ENCODE measurements around the gene PDZK1.
A peak's percentile ranks its signal among the peaks of the same experiment; 100 is the strongest.
"Not testable (repeated sequence)": the region's sequence is repeated elsewhere in the genome, so short reads cannot be mapped to it uniquely, and the experiment has no call there.

Gene PDZK1

DNA sequence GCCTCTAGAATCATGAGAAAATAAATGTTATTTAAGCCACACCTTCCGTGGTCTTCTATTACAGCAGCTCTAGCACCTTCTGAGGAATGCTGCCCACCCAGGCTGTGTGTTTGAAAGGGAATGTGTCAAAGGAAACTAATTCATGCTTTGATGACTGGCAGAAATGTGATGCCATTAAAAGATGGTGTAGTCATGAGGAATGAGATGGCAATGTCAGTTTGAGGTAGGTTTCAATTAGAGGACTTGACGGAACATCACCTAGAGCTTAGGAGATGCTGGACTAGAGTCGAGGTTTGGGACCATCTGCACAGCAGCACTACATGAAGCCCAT, 10.6 kb downstream of the PDZK1 start:
- H3K27ac Mint-ChIP-seq, result no peak overlapping the region
- no peaks in the 10 kb centered on the region for H3K9me3 Mint-ChIP-seq
- peaks cover 5% of the 10 kb centered on the region for H3K4me1 Mint-ChIP-seq
- no peaks in the 10 kb centered on the region for H3K36me3 Mint-ChIP-seq
- H3K4me3 Mint-ChIP-seq, result no peak overlapping the region
- DNase-seq, result no peak
- CTCF ChIA-PET, result no interaction called here
- H3K27me3 Mint-ChIP-seq, result peaks cover 43% of the 10 kb centered on the region

DNA sequence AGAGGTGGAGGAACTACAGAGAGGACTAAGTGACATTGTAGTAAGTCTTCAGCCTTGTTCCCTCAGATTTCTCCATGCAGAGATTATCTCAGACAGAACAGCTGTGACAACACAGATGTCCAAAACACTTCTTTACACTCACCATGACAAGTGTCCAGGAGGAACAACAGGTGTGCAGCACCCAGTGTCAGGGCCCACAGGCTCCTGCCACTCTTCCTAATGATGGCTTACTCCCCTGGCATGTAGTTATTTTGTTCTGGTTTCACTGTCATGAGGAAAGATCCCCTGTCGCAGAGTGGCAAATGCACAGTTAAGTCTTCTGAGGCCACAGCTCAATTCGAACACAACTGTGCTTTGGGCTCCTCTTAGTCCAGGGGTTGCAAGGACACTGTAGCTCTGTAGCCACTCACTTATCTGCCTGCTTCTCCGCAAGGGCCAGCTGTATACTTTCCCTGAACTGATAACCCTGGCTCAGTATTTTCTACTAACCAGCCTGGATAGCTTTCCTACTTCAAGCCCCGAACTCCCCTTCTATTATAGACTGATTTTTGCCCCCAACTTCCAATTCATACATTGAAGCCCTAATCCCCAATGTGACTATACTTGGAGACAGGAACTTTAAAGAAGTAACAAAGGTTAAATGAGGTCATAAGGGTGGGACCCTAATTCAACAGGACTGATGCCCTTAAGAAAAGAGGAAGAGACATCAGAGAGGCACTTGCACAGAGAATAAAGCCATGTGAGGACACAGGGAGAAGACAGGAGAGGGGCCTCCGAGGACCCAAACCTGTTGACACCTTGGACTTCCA, 11.1 kb downstream of the PDZK1 start:
- CTCF ChIA-PET, result no interaction called here
- no peak for DNase-seq
- Mint-ChIP-seq H3K4me3 (no peak overlapping the region), H3K9me3 (no peaks in the 10 kb centered on the region), H3K4me1 (peaks cover 11% of the 10 kb centered on the region), H3K36me3 (no peaks in the 10 kb centered on the region), H3K27ac (no peak overlapping the region), H3K27me3 (peaks cover 43% of the 10 kb centered on the region)

DNA sequence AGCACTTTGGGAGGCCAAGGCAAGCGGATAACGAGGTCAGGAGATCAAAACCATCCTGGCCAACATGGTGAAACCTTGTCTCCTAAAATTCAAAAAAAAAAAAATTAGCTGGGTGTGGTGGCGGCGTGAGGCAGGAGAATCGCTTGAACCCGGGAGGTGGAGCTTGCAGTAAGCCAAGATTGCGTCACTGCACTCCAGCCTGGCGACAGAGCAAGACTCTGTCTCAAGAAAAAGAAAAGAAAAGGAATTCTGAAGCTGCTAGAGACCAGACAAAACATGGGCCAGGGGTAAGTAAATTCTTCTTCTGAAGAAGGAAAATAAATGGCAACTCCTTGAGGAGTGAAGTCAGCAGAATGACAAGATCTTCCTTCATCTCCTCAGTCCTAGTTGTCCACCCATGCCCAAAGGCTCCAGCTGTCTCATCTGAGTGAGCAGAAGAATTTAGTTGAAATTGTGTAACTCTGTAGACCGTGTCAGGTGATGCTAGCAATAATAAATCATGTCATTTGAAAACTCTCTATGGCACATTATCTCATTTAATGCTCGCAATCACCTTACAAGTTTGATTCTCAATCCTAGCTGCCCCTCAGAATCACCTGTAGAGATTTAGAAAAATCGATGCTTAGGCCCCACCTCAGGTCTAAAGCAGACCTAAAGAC, 14.3 kb downstream of the PDZK1 start:
- Mint-ChIP-seq H3K36me3 (peaks cover 5% of the 10 kb centered on the region), H3K27me3 (peaks cover 21% of the 10 kb centered on the region), H3K4me3 (no peak overlapping the region), H3K27ac (no peak overlapping the region), H3K9me3 (no peaks in the 10 kb centered on the region), H3K4me1 (peaks cover 40% of the 10 kb centered on the region)
- no peak for DNase-seq
- CTCF ChIA-PET, result interaction anchor here (0.7 kb wide), 1 partner anchor 26 kb away, joined by 4 read pairs; the partner anchor contains the start of gene CD160

DNA sequence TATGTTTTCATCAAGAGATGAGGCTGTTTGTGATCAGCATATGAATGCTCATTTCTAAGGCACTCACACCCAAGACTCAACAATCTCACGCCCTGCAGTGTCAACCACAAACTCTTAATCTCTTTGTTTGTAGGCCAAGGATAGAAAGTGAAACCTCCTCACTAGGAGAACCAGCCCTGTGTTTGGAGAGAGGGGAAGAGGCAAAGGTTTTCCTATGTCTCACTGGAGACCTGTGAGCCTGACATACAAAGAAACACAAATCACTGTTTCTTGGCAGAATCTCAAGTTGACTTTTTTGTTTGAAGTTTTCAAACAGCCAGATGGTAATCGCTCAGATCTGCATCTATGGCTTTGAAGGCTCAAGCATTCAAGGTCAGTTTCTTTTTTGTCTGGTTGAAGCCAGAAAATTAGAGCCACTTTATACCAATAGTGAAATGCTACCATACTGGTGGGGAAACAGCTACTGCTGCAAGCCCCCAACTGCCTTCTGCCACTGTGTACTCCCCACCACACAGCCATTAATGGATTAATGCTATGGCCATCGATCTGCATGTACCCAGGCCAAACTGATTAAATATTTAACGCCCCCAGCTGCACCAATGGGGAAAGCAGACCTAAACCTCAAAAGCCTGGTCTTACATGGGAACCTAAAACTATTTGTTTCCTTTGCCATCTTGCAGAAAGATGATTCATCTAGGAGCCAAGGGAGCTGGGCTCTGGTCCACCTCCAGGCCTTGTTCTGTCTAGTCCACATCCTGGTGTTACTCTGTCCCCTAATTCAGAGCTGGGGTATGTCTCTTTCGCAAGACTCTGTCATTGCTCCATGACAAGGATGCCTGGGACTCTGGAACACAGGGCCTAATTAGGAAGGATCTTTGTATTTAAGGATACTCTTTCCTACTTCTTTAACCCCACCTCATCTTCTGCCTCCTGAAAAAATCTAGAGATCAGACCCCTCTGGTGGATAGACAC, 16.3 kb downstream of the PDZK1 start:
- Mint-ChIP-seq H3K27me3 (peaks cover 11% of the 10 kb centered on the region), H3K36me3 (peaks cover 8% of the 10 kb centered on the region), H3K4me3 (peak overlapping the region; percentile 55), H3K9me3 (no peaks in the 10 kb centered on the region), H3K27ac (peak overlapping the region; percentile 96), H3K4me1 (peaks cover 40% of the 10 kb centered on the region)
- CTCF ChIA-PET, result no interaction called here
- peak; percentile 75 for DNase-seq

DNA sequence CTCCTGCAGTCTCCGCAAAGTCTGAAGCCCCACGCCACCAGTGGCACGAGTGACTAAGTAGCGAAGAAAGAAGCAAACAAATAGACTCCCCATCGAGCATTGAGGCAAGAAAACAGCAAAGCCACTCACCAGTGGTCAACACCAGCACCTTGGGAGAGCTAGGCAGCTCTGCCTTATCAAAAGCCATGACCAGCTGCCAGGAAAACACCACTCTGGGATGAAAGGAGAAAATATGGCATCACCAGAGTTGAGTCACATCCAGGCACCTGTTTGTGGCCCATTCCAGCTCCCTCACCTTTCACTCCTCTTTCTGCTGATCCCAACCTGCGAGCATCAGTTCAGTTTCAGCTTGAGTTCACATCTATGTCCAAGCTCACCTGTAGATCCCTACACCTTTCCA, 17.2 kb downstream of the PDZK1 start:
- H3K36me3 Mint-ChIP-seq, result peaks cover 10% of the 10 kb centered on the region
- H3K4me1 Mint-ChIP-seq, result peaks cover 40% of the 10 kb centered on the region
- H3K27ac Mint-ChIP-seq, result peak overlapping the region; percentile 96
- H3K9me3 Mint-ChIP-seq, result no peaks in the 10 kb centered on the region
- DNase-seq, result no peak
- peaks cover 7% of the 10 kb centered on the region for H3K27me3 Mint-ChIP-seq
- peak overlapping the region; percentile 55 for H3K4me3 Mint-ChIP-seq
- CTCF ChIA-PET, result no interaction called here

DNA sequence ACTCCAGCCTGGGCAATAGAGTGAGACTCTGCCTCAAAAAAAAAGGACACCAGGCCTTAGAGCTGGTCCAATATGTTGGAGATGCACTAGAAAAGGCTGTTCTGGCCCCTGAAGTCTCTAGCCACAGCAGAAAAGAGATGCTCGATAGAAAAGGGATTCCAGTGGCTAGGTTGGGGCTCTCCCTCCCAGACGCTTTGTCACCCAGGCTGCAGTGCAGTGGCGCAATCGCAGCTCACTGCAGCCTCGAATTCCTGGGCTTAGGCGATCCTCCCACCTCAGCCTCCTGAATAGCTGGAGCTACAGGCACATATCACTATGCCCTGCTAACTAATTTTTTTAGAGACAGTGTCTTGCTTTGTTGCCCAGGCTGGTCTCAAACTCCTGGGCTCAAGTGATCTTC, 18.2 kb downstream of the PDZK1 start:
- DNase-seq, result no peak
- H3K4me3 Mint-ChIP-seq, result no peak overlapping the region
- H3K27ac Mint-ChIP-seq, result peak overlapping the region; percentile 96
- peaks cover 10% of the 10 kb centered on the region for H3K36me3 Mint-ChIP-seq
- CTCF ChIA-PET, result no interaction called here
- peaks cover 40% of the 10 kb centered on the region for H3K4me1 Mint-ChIP-seq
- H3K9me3 Mint-ChIP-seq, result no peaks in the 10 kb centered on the region
- H3K27me3 Mint-ChIP-seq, result peaks cover 3% of the 10 kb centered on the region

DNA sequence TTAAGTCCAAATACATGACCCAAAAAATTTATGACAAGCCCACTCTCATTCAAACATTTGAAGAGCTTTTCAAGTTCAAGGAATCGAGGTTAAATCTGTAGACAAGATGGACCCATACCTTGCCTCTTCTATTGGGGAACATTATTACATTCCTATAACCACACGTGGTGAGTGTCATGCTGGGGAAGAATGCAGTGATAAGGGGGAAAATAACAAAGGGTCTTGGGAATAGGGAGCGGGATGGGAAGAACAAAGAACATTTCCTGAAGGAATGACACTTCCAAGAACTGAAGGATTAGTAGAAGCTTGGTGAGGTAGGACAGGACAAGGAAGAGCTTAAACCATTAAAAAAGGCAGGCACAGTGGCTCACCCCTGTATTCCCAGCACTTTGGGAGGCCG, 18.8 kb downstream of the PDZK1 start:
- Mint-ChIP-seq H3K4me1 (peaks cover 40% of the 10 kb centered on the region), H3K36me3 (peaks cover 10% of the 10 kb centered on the region), H3K4me3 (no peak overlapping the region), H3K9me3 (no peaks in the 10 kb centered on the region), H3K27me3 (no peaks in the 10 kb centered on the region), H3K27ac (no peak overlapping the region)
- DNase-seq, result no peak
- CTCF ChIA-PET, result no interaction called here

DNA sequence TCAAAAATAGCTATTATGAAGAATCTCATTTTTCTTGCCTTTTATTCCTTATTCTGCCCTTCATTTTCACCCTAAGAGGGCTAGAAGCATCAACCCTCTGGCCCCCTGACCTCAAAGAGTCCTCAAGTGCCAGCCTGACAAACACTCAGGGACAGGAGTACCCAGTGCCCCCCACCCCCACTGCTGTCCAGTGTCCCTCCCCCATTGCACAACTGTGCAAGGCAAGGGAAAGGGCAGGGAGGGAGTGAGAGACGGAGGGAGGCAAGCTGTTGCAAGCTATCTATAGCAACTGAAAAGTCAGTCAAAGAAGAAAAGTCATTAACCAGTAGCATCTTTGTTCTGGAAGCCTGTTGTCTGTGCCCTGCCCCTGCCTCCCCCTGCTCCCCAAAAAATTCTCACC, 21.1 kb downstream of the PDZK1 start:
- Mint-ChIP-seq H3K36me3 (peaks cover 12% of the 10 kb centered on the region), H3K27ac (peak overlapping the region; percentile 19)
- CTCF ChIA-PET, result not testable (repeated sequence)

DNA sequence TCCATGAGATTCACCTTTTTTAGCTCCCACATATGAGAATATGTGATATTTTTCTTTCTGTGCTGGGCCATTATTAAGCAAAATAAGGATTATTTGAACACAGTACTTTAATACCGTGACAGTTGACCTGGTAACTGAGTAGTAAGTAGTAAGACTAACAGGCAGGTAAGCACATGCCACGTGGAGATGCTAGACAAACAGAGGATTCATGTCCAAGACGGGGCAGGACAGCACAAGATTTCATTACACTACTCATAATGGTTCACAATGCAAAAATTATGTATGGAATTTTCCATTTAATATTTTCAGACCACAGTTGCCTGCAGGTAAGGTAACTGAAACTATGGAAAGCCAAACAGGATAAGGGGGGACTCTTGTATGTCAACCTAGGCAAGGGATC, 22.3 kb downstream of the PDZK1 start:
- H3K27ac Mint-ChIP-seq, H3K27me3 Mint-ChIP-seq, CTCF ChIA-PET, H3K4me3 Mint-ChIP-seq, DNase-seq, H3K9me3 Mint-ChIP-seq: not testable (repeated sequence)
- Mint-ChIP-seq H3K4me1 (peaks cover 18% of the 10 kb centered on the region), H3K36me3 (peaks cover 12% of the 10 kb centered on the region)

More for the DNA sequence above, 21.1 kb downstream of the PDZK1 start:
- H3K9me3 Mint-ChIP-seq, H3K27me3 Mint-ChIP-seq, DNase-seq, H3K4me3 Mint-ChIP-seq: not testable (repeated sequence)
- H3K4me1 Mint-ChIP-seq, result peaks cover 30% of the 10 kb centered on the region

DNA sequence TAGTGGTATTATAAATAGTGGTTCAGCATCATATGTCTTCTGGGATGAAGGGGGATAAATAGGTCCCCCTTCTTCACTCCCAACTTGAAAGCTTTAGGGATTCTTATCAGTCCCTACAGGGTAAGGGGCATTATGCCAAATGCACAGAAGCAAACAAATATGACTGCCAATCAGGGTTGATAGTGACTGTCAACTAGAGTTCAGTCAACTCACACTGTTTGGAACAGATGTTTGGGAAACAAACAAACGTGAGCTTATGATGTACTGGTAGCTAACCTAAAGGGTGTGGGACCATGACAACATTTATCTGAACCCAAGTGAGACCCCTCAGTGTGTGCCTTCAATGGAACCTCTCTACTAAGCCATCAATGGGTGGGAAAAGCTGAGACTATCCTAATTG, 34.0 kb downstream of the PDZK1 start:
- H3K9me3 Mint-ChIP-seq, H3K27ac Mint-ChIP-seq, H3K4me3 Mint-ChIP-seq, DNase-seq, CTCF ChIA-PET, H3K27me3 Mint-ChIP-seq: not testable (repeated sequence)
- H3K4me1 Mint-ChIP-seq, result peaks cover 19% of the 10 kb centered on the region
- H3K36me3 Mint-ChIP-seq, result peaks cover 16% of the 10 kb centered on the region

DNA sequence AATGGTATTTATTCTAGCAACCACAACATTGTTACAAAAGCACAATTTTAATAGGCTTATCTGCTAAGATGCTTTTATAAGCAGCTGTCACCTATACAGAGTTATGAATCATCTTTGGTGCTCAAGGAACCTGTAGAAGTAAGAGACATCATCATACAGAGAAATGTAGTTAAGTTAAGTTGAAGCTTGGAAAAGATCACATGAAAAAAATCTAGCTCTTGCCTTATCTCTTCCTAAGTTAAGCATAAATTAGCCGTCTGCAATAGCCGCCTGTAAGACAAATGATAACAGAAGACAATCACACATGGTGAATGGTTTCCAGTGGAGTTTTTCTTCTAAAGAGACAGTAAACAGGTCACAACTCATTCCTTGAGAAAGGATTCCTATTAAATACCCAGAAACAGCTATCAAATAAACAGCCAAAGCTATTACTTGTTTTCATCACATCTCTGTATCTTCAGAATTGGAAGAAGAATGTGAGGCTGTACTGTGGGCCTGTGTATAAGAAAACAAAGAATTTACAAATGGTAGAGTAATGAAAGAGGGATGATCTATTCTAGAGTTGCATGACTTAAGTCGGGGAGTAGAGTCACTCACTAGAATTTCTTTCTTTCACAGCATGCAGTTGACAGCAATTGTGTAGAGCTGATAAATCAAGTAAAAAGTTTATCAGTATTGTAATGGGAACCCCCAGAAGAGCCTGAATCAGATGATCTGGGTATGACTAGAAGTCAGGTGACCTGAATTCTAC, 36.0 kb downstream of the PDZK1 start:
- Mint-ChIP-seq H3K36me3 (peaks cover 26% of the 10 kb centered on the region), H3K4me1 (peaks cover 19% of the 10 kb centered on the region)
- H3K27ac Mint-ChIP-seq, H3K4me3 Mint-ChIP-seq, H3K9me3 Mint-ChIP-seq, DNase-seq, CTCF ChIA-PET, H3K27me3 Mint-ChIP-seq: not testable (repeated sequence)

DNA sequence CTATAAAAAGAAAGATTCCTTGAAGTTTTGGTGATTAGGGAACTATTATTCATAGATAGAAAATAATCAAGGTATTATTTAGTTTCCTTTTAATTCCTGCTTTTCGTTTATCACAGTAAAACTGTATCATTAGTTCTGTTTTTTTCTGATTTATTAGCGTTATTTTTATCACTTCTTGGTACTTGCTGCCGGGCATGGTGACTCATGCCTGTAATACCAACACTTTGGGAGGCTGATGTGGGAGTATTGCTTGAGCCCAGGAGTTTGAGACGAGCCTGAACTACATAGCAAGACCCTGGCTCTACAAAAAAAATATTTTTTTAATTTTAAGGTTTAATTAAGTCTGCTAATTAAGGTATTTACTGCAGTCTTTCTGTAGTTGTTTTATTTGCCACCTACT, 42.2 kb downstream of the PDZK1 start:
- peaks cover 21% of the 10 kb centered on the region for H3K36me3 Mint-ChIP-seq
- H3K4me3 Mint-ChIP-seq, H3K9me3 Mint-ChIP-seq, H3K27me3 Mint-ChIP-seq, CTCF ChIA-PET, H3K27ac Mint-ChIP-seq, H3K4me1 Mint-ChIP-seq, DNase-seq: not testable (repeated sequence)

DNA sequence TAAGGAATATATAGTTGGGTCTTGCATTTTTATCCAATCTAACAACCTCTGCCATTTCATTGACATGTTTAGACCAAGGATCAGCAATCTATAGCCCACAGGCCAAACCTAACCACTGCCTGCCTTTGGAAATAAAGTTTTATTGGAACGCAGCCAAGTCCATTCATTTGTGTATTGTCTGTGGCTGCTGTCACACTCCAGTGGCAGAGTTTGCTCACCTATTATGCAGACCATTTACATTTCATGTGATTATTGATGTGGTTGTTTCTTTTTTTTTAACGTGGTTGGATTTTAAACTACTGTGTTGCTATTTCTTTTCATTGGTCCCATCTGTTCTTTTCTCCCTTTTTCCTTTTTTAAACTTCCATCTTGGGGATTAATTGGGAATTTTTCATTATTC, 44.7 kb downstream of the PDZK1 start:
- not testable (repeated sequence) for H3K27ac Mint-ChIP-seq

More for the DNA sequence above, 44.7 kb downstream of the PDZK1 start:
- H3K4me3 Mint-ChIP-seq, H3K9me3 Mint-ChIP-seq, DNase-seq, H3K27me3 Mint-ChIP-seq, H3K4me1 Mint-ChIP-seq, CTCF ChIA-PET: not testable (repeated sequence)
- peaks cover 15% of the 10 kb centered on the region for H3K36me3 Mint-ChIP-seq

Measured in activated naive CD4-positive, alpha-beta T cell treated with anti-CD3 and anti-CD28 coated beads, Interleukin-2, amount 10 ng/mL, durations not matched to agents 7 days and 5 days (primary cell).